Effector memory CD4-positive, alpha-beta T cell (primary cell): ENCODE results near the gene DEAF1.
"Not testable (repeated sequence)": the region's sequence is repeated elsewhere in the genome, so short reads cannot be mapped to it uniquely, and the experiment has no call there.

Experiments
- DNase-seq, 3 donors: peaks; one replicate each; pipeline ENCODE4 v3.0.0-alpha.2; 2020
- H3K27ac ChIP-seq: 2 replicates; pipeline ENCODE4 v1.7.0; 2013; ENCODE audit warnings: mild to moderate bottlenecking, low read length, moderate library complexity; ENCODE audit not compliant: insufficient read depth, poor library complexity, severe bottlenecking
- H3K27me3 ChIP-seq: replicated peaks from 2 replicates; pipeline ENCODE4 v1.7.0; 2013; ENCODE audit warnings: mild to moderate bottlenecking, low read length; ENCODE audit not compliant: insufficient read depth, control insufficient read depth, poor library complexity, severe bottlenecking
- H3K36me3 ChIP-seq: 2 replicates; pipeline ENCODE4 v1.7.0; 2013; ENCODE audit warnings: mild to moderate bottlenecking, low read length, moderate library complexity; ENCODE audit not compliant: control insufficient read depth, insufficient read depth
- H3K4me1 ChIP-seq: 2 replicates; pipeline ENCODE4 v1.7.0; 2013; ENCODE audit warnings: low read length, mild to moderate bottlenecking; ENCODE audit not compliant: control insufficient read depth, insufficient read depth, poor library complexity, severe bottlenecking
- H3K4me3 ChIP-seq: 2 replicates; pipeline ENCODE4 v1.7.0; 2013; ENCODE audit warnings: low read length, low read depth, mild to moderate bottlenecking; ENCODE audit not compliant: insufficient read depth, poor library complexity, severe bottlenecking
- H3K9me3 ChIP-seq: 2 replicates; pipeline ENCODE4 v1.7.0; 2013; ENCODE audit warnings: mild to moderate bottlenecking, low read length, moderate library complexity; ENCODE audit not compliant: control insufficient read depth
- total RNA-seq, 3 donors: gene quantifications; one replicate each; lab custom pipeline; 2026; lab: John Stamatoyannopoulos, UW

DEAF1 gene, protein sequence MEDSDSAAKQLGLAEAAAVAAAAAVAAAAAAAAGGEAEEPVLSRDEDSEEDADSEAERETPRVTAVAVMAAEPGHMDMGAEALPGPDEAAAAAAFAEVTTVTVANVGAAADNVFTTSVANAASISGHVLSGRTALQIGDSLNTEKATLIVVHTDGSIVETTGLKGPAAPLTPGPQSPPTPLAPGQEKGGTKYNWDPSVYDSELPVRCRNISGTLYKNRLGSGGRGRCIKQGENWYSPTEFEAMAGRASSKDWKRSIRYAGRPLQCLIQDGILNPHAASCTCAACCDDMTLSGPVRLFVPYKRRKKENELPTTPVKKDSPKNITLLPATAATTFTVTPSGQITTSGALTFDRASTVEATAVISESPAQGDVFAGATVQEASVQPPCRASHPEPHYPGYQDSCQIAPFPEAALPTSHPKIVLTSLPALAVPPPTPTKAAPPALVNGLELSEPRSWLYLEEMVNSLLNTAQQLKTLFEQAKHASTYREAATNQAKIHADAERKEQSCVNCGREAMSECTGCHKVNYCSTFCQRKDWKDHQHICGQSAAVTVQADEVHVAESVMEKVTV
- total RNA-seq = 25.4 to 37.3 (median 35.6) reads per million in 3 donors

DNA sequence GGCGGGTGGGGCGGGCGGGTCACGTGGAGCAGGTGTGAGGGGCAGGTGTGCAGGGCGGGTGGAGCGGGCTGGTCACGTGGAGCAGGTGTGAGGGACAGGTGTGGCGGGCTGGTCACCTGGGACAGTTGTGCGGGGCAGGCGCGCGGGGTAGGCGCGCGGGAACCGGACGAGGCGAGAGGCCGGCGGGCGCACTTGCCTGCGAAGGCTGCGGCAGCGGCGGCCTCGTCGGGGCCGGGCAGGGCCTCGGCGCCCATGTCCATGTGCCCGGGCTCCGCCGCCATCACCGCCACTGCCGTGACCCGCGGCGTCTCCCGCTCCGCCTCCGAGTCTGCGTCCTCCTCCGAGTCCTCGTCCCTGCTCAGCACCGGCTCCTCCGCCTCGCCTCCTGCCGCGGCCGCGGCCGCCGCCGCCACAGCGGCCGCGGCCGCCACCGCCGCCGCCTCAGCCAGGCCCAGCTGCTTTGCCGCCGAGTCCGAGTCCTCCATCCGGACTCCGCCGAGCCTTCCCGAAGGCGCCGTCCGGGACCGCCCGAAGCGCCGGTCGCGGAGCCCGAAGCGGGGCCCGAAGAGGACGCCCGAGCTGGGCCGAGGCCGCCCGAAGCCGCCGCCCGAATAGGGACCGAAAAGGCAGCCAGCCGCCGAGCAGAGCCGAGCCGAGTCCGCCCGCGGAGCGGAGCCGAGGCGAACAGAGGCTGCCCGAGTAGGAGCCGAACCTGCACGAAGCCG is at the start of gene DEAF1:
TSS of gene DEAF1 (minus strand) at position 660 of the 725 bp plus-strand sequence. CDS start at position 485, 175 bp downstream.
- peaks cover 39% of the 10 kb centered on the region for H3K4me1 ChIP-seq
- peak; percentile 97 to 99 (median 98) for DNase-seq
- peak within 1 kb of the TSS; percentile 98 for H3K27ac ChIP-seq
- no peaks in the 10 kb centered on the region for H3K9me3 ChIP-seq
- no peaks in the 10 kb centered on the region for H3K36me3 ChIP-seq
- no peaks in the 10 kb centered on the region for H3K27me3 ChIP-seq
- H3K4me3 ChIP-seq = peak within 1 kb of the TSS; percentile 83

DNA sequence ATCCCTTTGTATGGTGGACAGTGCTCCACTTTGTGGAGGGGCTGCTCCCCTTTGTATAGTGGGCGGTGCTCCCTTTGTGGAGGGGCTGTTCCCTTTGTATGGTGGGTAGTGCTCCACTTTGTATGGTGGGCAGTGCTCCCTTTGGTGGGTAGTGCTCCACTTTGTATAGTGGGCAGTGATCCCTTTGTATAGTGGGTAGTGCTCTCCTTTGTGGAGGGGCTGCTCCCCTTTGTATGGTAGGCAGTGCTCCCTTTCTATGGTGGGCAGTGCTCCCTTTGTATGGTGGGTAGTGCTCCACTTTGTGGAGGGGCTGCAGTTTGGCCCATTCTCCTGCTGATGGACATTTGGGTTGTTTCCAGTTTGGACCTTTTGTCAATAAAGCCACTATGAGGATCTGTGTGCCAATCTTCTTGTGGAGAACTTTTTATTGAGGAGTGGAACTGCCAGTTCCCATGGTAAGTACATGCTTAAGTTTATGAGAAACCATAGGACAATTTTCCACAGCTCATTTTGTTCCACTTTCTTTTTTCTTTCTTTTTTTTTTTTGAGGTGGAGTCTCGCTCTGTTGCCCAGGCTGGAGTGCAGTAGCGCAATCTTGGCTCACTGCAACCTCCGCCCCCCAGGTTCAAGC is 47.7 kb upstream of the DEAF1 start:
- Histone ChIP-seq H3K27me3 (no peaks in the 10 kb centered on the region), H3K9me3 (no peaks in the 10 kb centered on the region), H3K36me3 (no peaks in the 10 kb centered on the region), H3K4me3 (no peak overlapping the region), H3K4me1 (peaks cover 8% of the 10 kb centered on the region), H3K27ac (no peak overlapping the region)
- no peak for DNase-seq

DNA sequence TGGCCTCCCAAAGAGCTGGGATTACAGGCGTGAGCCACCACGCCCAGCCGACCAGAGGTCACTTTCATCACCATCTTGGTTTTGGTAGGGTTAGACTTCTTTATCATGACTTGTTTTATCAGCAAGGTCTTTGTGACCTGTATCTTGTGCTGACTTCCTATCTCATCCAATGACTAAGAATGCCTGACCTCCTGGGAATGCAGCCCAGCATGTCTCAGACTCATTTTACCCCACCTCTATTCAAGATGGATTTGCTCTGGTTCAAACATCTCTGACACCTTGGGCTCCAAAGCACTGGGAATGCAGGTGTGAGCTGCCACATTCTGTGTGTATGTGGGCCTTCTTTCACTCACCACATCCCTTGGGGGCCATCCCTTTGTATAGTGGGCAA is 47.1 kb upstream of the DEAF1 start:
- Histone ChIP-seq H3K4me1 (peaks cover 10% of the 10 kb centered on the region), H3K9me3 (no peaks in the 10 kb centered on the region), H3K27ac (no peak overlapping the region), H3K36me3 (no peaks in the 10 kb centered on the region), H3K27me3 (no peaks in the 10 kb centered on the region), H3K4me3 (no peak overlapping the region)
- no peak for DNase-seq

DNA sequence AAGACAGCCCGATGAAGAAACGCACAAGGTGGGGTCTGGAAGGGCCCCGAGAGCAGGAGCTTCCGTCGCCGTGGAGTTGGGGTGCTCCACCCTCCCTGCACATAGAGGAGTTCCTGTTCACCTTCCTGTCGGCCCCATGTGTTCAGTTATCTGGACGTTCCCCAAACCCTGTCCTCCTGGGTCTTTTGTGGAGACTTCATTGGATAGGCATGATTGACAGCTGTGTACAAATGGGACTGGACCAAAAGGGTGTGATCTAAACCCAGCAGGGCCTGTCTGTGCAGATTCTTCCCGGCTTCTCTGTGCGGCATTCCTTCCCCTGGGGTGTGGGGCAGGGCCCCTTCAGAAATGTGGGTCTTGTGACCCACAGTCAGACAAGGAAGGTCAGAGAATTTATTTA is 42.9 kb upstream of the DEAF1 start:
- not testable (repeated sequence) for H3K27me3 ChIP-seq, H3K36me3 ChIP-seq, H3K9me3 ChIP-seq, H3K4me1 ChIP-seq, H3K27ac ChIP-seq, DNase-seq
- H3K4me3 ChIP-seq = peak overlapping the region; percentile 24

DNA sequence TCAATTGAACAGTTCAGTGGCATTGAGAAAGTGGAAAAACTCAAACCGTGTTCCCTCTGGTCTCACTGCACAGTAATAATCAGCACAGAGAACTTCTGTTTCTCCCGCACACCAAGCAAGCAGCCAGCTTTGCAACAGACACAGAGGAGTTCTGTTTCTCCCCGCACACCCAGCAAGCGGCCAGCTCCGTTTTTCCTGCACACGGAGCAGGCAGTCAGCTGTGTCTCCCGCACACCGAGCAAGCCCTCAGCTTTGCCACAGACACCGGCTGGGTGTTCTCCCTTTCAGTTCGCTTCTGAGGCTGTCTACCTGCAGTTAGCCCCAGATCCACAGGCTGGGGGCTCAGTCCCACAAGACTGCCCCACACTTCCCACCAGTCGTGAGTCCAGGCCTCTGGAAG is 42.3 kb upstream of the DEAF1 start:
- Histone ChIP-seq H3K4me3 (peak overlapping the region; percentile 24), H3K9me3 (no peaks in the 10 kb centered on the region), H3K4me1 (peaks cover 7% of the 10 kb centered on the region), H3K27ac (no peak overlapping the region), H3K36me3 (no peaks in the 10 kb centered on the region), H3K27me3 (no peaks in the 10 kb centered on the region)
- DNase-seq = no peak

DNA sequence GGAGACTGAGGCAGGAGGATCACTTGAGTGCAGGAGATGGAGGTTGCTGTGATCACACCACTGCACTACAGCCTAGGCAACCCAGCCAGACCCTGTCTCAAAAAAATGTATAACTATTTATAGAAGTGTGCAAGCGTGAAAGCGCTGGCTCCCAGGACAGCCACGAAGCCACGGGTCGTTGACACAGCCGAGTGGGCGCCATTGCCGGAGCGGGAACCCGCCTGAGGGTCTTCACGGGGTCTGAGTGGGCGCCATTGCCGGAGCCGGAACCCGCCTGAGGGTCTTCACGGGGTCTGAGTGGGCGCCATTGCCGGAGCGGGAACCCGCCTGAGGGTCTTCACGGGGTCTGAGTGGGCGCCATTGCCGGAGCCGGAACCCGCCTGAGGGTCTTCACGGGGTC is 39.5 kb upstream of the DEAF1 start:
- not testable (repeated sequence) for H3K27me3 ChIP-seq, H3K4me3 ChIP-seq, H3K27ac ChIP-seq, H3K9me3 ChIP-seq, H3K4me1 ChIP-seq, DNase-seq, H3K36me3 ChIP-seq

DNA sequence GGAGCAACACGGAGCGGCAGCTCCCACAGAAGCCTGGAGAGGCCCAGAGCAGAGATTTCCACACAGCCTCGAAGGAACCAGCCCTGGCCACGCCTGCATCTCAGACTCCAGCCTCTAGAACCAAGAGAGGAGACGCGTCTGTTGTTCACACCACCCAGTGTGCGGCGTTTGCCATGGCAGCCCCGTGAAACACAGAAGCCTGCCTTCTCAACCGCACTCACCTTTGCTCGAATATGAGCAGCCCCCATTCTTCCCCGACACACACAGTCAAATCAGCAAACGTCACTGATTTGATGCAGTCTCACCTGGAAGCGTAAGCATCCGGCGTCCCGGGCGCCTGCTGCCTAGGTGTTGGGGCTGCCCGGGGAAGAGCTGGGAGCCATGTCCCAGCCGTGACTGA is 38.0 kb upstream of the DEAF1 start:
- no peaks in the 10 kb centered on the region for H3K27me3 ChIP-seq
- H3K36me3 ChIP-seq = no peaks in the 10 kb centered on the region
- H3K4me1 ChIP-seq = peaks cover 6% of the 10 kb centered on the region
- H3K27ac ChIP-seq = no peak overlapping the region
- H3K4me3 ChIP-seq = no peak overlapping the region
- no peak for DNase-seq
- H3K9me3 ChIP-seq = no peaks in the 10 kb centered on the region

DNA sequence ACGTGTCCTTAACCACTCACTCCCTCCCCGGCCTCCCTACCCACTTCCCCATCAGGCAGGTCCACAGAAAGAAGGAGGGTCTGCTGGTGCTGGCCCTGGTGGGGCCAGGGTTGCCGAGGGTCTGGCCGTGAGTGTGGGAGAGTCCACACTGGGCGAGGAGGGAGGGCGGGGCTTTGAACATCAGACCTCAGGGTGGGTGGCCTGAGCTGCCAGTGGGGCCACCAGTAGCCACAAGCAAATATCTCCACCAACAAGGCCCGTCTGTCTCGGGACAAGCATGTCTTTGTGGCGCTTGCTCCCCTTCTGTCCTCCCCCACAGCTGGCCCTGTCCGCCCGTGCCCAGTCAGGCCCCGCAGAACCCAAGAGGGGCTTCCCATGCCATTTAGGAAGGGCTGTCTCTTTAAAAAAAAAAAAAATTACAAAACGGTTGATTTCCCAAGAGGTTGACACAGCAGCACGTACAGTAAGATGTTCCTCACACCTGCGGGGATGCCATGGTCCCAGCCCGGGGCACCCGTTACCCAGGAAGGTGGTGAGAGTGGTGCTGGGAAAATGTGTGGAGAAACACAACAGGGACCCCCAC is 34.6 kb upstream of the DEAF1 start:
- Histone ChIP-seq H3K4me1 (peaks cover 26% of the 10 kb centered on the region), H3K27me3 (no peaks in the 10 kb centered on the region), H3K9me3 (no peaks in the 10 kb centered on the region), H3K4me3 (no peak overlapping the region), H3K27ac (no peak overlapping the region), H3K36me3 (no peaks in the 10 kb centered on the region)
- no peak for DNase-seq

DNA sequence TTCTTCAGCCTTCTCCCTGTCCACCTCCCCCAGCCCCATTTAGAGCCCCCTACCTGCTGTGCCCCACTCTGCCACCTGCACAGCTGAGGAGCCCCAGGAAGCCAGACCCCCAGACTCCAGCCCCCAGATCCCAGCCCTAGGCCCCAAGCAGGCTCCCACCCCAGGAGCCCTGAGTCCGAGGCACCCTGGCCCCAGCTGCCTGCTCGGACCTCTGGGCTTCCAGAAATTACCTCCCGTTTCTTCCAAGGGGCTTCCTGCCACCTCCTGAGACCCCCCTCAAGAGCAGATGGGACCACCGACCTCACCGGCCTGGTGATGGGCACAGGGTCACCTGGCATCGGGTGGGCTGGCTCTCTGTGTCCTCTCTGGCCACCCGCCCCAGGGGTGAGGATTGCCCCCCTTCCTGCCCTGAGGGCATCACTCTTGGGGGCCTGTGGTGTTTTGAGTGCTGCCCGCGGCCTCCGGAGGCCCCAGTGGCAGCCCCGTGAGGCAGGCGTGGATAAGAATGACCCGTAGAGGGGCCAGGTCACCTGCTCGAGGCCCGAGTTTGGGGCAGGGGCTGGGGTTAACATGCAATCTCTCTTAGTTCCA is 34.0 kb upstream of the DEAF1 start:
- no peak for DNase-seq
- H3K9me3 ChIP-seq = no peaks in the 10 kb centered on the region
- H3K27ac ChIP-seq = no peak overlapping the region
- H3K4me3 ChIP-seq = no peak overlapping the region
- H3K36me3 ChIP-seq = no peaks in the 10 kb centered on the region
- no peaks in the 10 kb centered on the region for H3K27me3 ChIP-seq
- peaks cover 26% of the 10 kb centered on the region for H3K4me1 ChIP-seq
